Trophoblast cell (in vitro differentiated cells and primary cell): ENCODE results near the gene CTXN2.

Experiments used
- DNase-seq, 2 donors: peaks; one replicate each; pipeline ENCODE4 v3.0.0-alpha.2; 2016
- H2AFZ ChIP-seq: 2 replicates; pipeline ENCODE4 v1.6.1; 2013; ENCODE audit warnings: low read length, moderate library complexity, mild to moderate bottlenecking; ENCODE audit not compliant: insufficient read depth, poor library complexity
- H2AK5ac ChIP-seq: 2 replicates; pipeline ENCODE4 v1.6.1; 2013; ENCODE audit warnings: mild to moderate bottlenecking, low read length
- H2BK120ac ChIP-seq: 2 replicates; pipeline ENCODE4 v1.6.1; 2013; ENCODE audit warnings: low read length, mild to moderate bottlenecking, moderate library complexity; ENCODE audit not compliant: insufficient read depth, poor library complexity
- H2BK12ac ChIP-seq: 2 replicates; pipeline ENCODE4 v1.6.1; 2013; ENCODE audit warnings: mild to moderate bottlenecking, low read length, moderate library complexity
- H2BK5ac ChIP-seq: 2 replicates; pipeline ENCODE4 v1.6.1; 2013; ENCODE audit warnings: low read length, low read depth, moderate library complexity, mild to moderate bottlenecking; ENCODE audit not compliant: poor library complexity
- H3K14ac ChIP-seq: 2 replicates; pipeline ENCODE4 v1.6.1; 2013; ENCODE audit warnings: mild to moderate bottlenecking, low read length
- H3K18ac ChIP-seq: 2 replicates; pipeline ENCODE4 v1.6.1; 2013; ENCODE audit warnings: mild to moderate bottlenecking, low read length
- H3K23ac ChIP-seq: 2 replicates; pipeline ENCODE4 v1.6.1; 2013; ENCODE audit warnings: low read length
- H3K27ac ChIP-seq: 2 replicates; pipeline ENCODE4 v1.5.1; 2013; ENCODE audit warnings: low read depth, mild to moderate bottlenecking, inconsistent platforms, low read length, moderate library complexity
- H3K27me3 ChIP-seq: 2 replicates; pipeline ENCODE4 v1.6.1; 2013; ENCODE audit warnings: inconsistent platforms, mild to moderate bottlenecking, low read length, moderate library complexity; ENCODE audit not compliant: insufficient read depth
- H3K36me3 ChIP-seq, 2 experiments: 1 replicate in 1 of 2; 2 replicates in 1 of 2; pipeline ENCODE4 v1.6.1; 2013; ENCODE audit warnings: low read length in 2 of 2, mild to moderate bottlenecking in 2 of 2, moderate library complexity in 1 of 2; ENCODE audit not compliant: insufficient read depth in 2 of 2, control insufficient read depth in 1 of 2
- H3K4ac ChIP-seq: 2 replicates; pipeline ENCODE4 v1.6.1; 2013; ENCODE audit warnings: low read depth, mild to moderate bottlenecking, low read length, moderate library complexity
- H3K4me1 ChIP-seq, 2 experiments: 1 replicate in 1 of 2; 2 replicates in 1 of 2; pipeline ENCODE4 v1.6.1; 2013; ENCODE audit warnings: low read length in 2 of 2, mild to moderate bottlenecking in 2 of 2, moderate library complexity in 1 of 2; ENCODE audit not compliant: insufficient read depth in 2 of 2, control insufficient read depth in 1 of 2
- H3K4me2 ChIP-seq: 2 replicates; pipeline ENCODE4 v1.6.1; 2013; ENCODE audit warnings: inconsistent platforms, mild to moderate bottlenecking, low read length, moderate library complexity
- H3K4me3 ChIP-seq: 2 replicates; pipeline ENCODE4 v1.5.1; 2013; ENCODE audit warnings: mild to moderate bottlenecking, low read depth, low read length, inconsistent platforms
- H3K79me1 ChIP-seq: one replicate; pipeline ENCODE4 v1.6.1; 2013; ENCODE audit warnings: low read length
- H3K79me2 ChIP-seq: 2 replicates; pipeline ENCODE4 v1.6.1; 2013; ENCODE audit warnings: low read length, mild to moderate bottlenecking; ENCODE audit not compliant: control insufficient read depth, insufficient read depth, poor library complexity
- H3K9ac ChIP-seq: 2 replicates; pipeline ENCODE4 v1.6.1; 2013; ENCODE audit warnings: mild to moderate bottlenecking, low read length
- H3K9me3 ChIP-seq: 2 replicates; pipeline ENCODE4 v1.6.1; 2013; ENCODE audit warnings: low read depth, mild to moderate bottlenecking, control low read depth, inconsistent platforms, low read length; ENCODE audit not compliant: insufficient read depth
- H4K12ac ChIP-seq: 2 replicates; pipeline ENCODE4 v1.6.1; 2013; ENCODE audit warnings: low read depth, mild to moderate bottlenecking, low read length, moderate library complexity
- H4K8ac ChIP-seq: 2 replicates; pipeline ENCODE4 v1.6.1; 2013; ENCODE audit warnings: low read depth, mild to moderate bottlenecking, low read length, moderate library complexity
- H4K91ac ChIP-seq: one replicate; pipeline ENCODE4 v1.6.1; 2013; ENCODE audit warnings: low read depth, mild to moderate bottlenecking, low read length, moderate library complexity
- WGBS: extraction: QIAGEN DNeasy Blood & Tissue Kit; methylation state at CpG from one replicate; pipeline ENCODE4 v1.1.7; 2013; ENCODE audit warnings: missing lambda C conversion rate; ENCODE audit not compliant: insufficient read length, insufficient coverage; ENCODE audit errors: extremely low coverage; 5-methylcytosine and 5-hydroxymethylcytosine counted together

CTXN2 gene

GRCh38 chr15:48170981-48171380 is 20.5 kb upstream of the CTXN2 start:
- WGBS = no CpG with 5 or more reads among the region's 1 CpG
- Histone ChIP-seq H2AK5ac (no peak overlapping the region), H3K36me3 (no peaks in the 10 kb centered on the region), H3K9me3 (no peaks in the 10 kb centered on the region), H3K4me2 (no peak overlapping the region), H3K27ac (no peak overlapping the region), H2AFZ (no peak overlapping the region), H3K27me3 (no peaks in the 10 kb centered on the region), H3K23ac (no peak overlapping the region), H3K4me1 (no peaks in the 10 kb centered on the region), H4K91ac (no peak overlapping the region), H2BK5ac (no peak overlapping the region), H3K9ac (no peak overlapping the region), H3K79me1 (no peaks in the 10 kb centered on the region), H2BK12ac (no peak overlapping the region), H4K12ac (no peak overlapping the region), H4K8ac (no peak overlapping the region), H3K79me2 (no peaks in the 10 kb centered on the region), H3K4ac (no peak overlapping the region), H3K4me3 (no peak overlapping the region), H3K18ac (no peak overlapping the region), H2BK120ac (no peak overlapping the region), H3K14ac (no peak overlapping the region)
- DNase-seq = no peak

GRCh38 chr15:48175126-48175525 is 16.3 kb upstream of the CTXN2 start:
- Histone ChIP-seq H3K79me1 (no peaks in the 10 kb centered on the region), H3K4me2 (no peak overlapping the region), H2AK5ac (no peak overlapping the region), H3K9me3 (no peaks in the 10 kb centered on the region), H3K23ac (no peak overlapping the region), H3K79me2 (peaks cover 2% of the 10 kb centered on the region), H2BK120ac (no peak overlapping the region), H2AFZ (no peak overlapping the region), H3K18ac (no peak overlapping the region), H3K36me3 (no peaks in the 10 kb centered on the region), H4K8ac (no peak overlapping the region), H3K4ac (no peak overlapping the region), H3K27me3 (no peaks in the 10 kb centered on the region), H3K4me1 (no peaks in the 10 kb centered on the region), H2BK5ac (no peak overlapping the region), H2BK12ac (no peak overlapping the region), H3K14ac (no peak overlapping the region), H3K9ac (no peak overlapping the region), H4K91ac (no peak overlapping the region), H4K12ac (no peak overlapping the region), H3K27ac (no peak overlapping the region), H3K4me3 (no peak overlapping the region)
- no CpG with 5 or more reads among the region's 3 CpGs for WGBS
- no peak for DNase-seq

GRCh38 chr15:48176112-48176511 is 15.4 kb upstream of the CTXN2 start:
- Histone ChIP-seq H3K18ac (no peak overlapping the region), H3K27ac (no peak overlapping the region), H2BK5ac (no peak overlapping the region), H3K79me1 (no peaks in the 10 kb centered on the region), H2AK5ac (no peak overlapping the region), H4K12ac (no peak overlapping the region), H2BK12ac (no peak overlapping the region), H3K23ac (no peak overlapping the region), H3K27me3 (no peaks in the 10 kb centered on the region), H3K14ac (no peak overlapping the region), H3K4me3 (no peak overlapping the region), H2BK120ac (no peak overlapping the region), H4K8ac (no peak overlapping the region), H3K9ac (no peak overlapping the region), H3K4ac (no peak overlapping the region), H4K91ac (no peak overlapping the region), H3K79me2 (peaks cover 2% of the 10 kb centered on the region), H3K36me3 (no peaks in the 10 kb centered on the region), H3K4me2 (no peak overlapping the region), H2AFZ (no peak overlapping the region), H3K9me3 (no peaks in the 10 kb centered on the region), H3K4me1 (no peaks in the 10 kb centered on the region)
- no peak for DNase-seq
- WGBS = no CpG with 5 or more reads among the region's 4 CpGs

- H3K18ac ChIP-seq = no peak overlapping the region
- H3K4ac ChIP-seq = no peak overlapping the region
- H3K9me3 ChIP-seq = no peaks in the 10 kb centered on the region
- H3K9ac ChIP-seq = no peak overlapping the region
- no peak for DNase-seq
- H3K79me2 ChIP-seq = peaks cover 2% of the 10 kb centered on the region
- no peak overlapping the region for H2BK5ac ChIP-seq
- no peak overlapping the region for H3K4me3 ChIP-seq
- H2BK12ac ChIP-seq = no peak overlapping the region
- H3K79me1 ChIP-seq = no peaks in the 10 kb centered on the region
- H2AFZ ChIP-seq = no peak overlapping the region
- no peak overlapping the region for H4K8ac ChIP-seq
- no peaks in the 10 kb centered on the region for H3K27me3 ChIP-seq
- WGBS = no CpG with 5 or more reads among the region's 2 CpGs
- H3K14ac ChIP-seq = no peak overlapping the region
- no peaks in the 10 kb centered on the region for H3K36me3 ChIP-seq
- H2AK5ac ChIP-seq = no peak overlapping the region
- H4K91ac ChIP-seq = no peak overlapping the region
- no peak overlapping the region for H3K4me2 ChIP-seq
- H3K4me1 ChIP-seq = no peaks in the 10 kb centered on the region
- no peak overlapping the region for H3K27ac ChIP-seq
- H2BK120ac ChIP-seq = no peak overlapping the region
- no peak overlapping the region for H4K12ac ChIP-seq
- no peak overlapping the region for H3K23ac ChIP-seq
These were observed 14.5 kb upstream of the CTXN2 start for GRCh38 chr15:48176957-48177356.
